OCI-LY1 (cell line): ENCODE results near the gene FBXO3.

Experiments
- H2AFZ ChIP-seq: fragments of 200-600 bp; sonication (generic), shearing (Covaris generic); 2 replicates; pipeline ENCODE4 v1.6.0; 2014; ENCODE audit warnings: antibody characterized with exemption, mild to moderate bottlenecking, low read length
- H3F3A ChIP-seq: fragments of 200-600 bp; sonication (generic), shearing (Covaris generic); 2 replicates; pipeline ENCODE4 v1.6.0; 2014; ENCODE audit warnings: mild to moderate bottlenecking, antibody characterized with exemption, low read length, moderate library complexity; ENCODE audit not compliant: insufficient read depth
- H3K27ac ChIP-seq: fragments of 200-600 bp; sonication (generic); 2 replicates; pipeline ENCODE4 v1.5.1; 2014; ENCODE audit warnings: low read length, mixed run types, mild to moderate bottlenecking, low read depth; ENCODE audit not compliant: poor library complexity, severe bottlenecking
- H3K27me3 ChIP-seq: fragments of 200-600 bp; sonication (generic); 2 replicates; pipeline ENCODE4 v1.6.0; 2014; ENCODE audit warnings: antibody characterized with exemption, mild to moderate bottlenecking, low read length, moderate library complexity; ENCODE audit not compliant: insufficient read depth
- H3K36me3 ChIP-seq: fragments of 200-600 bp; sonication (generic); 2 replicates; pipeline ENCODE4 v1.6.1; 2014; ENCODE audit warnings: mild to moderate bottlenecking, antibody characterized with exemption, low read length, moderate library complexity, mixed read lengths; ENCODE audit not compliant: insufficient read depth
- H3K4me1 ChIP-seq: fragments of 200-600 bp; sonication (generic); 2 replicates; pipeline ENCODE4 v1.5.1; 2014; ENCODE audit warnings: mild to moderate bottlenecking, low read length, moderate library complexity; ENCODE audit not compliant: insufficient read depth, severe bottlenecking
- H3K4me2 ChIP-seq: fragments of 200-600 bp; sonication (generic), shearing (Covaris generic); 2 replicates; pipeline ENCODE4 v1.6.1; 2014; ENCODE audit warnings: low read length
- H3K4me3 ChIP-seq: fragments of 200-600 bp; sonication (generic); 2 replicates; pipeline ENCODE4 v1.5.1; 2014; ENCODE audit warnings: low read length, low read depth, mild to moderate bottlenecking, mixed read lengths; ENCODE audit not compliant: poor library complexity, severe bottlenecking
- H3K79me2 ChIP-seq: fragments of 200-600 bp; shearing (Covaris generic); 2 replicates; pipeline ENCODE4 v1.6.1; 2016; ENCODE audit warnings: mixed run types, low read length, mixed read lengths; ENCODE audit not compliant: insufficient read depth
- H3K9ac ChIP-seq: fragments of 200-600 bp; sonication (generic), shearing (Covaris generic); 2 replicates; pipeline ENCODE4 v1.6.1; 2014; ENCODE audit warnings: mild to moderate bottlenecking, low read length, mixed read lengths
- H3K9me2 ChIP-seq: fragments of 200-600 bp; sonication (generic), shearing (Covaris generic); 2 replicates; pipeline ENCODE4 v1.6.1; 2014; ENCODE audit warnings: low read depth, mild to moderate bottlenecking, low read length, mixed read lengths
- H3K9me3 ChIP-seq: fragments of 200-600 bp; shearing (Covaris generic); 2 replicates; pipeline ENCODE4 v1.6.1; 2014; ENCODE audit warnings: low read length, mixed read lengths
- H4K20me1 ChIP-seq: fragments of 200-600 bp; sonication (generic), shearing (Covaris generic); 2 replicates; pipeline ENCODE4 v1.6.0; 2016; ENCODE audit warnings: mild to moderate bottlenecking, low read length; ENCODE audit not compliant: insufficient read depth
- CTCF ChIP-seq: fragments of 200-600 bp; sonication (generic), shearing (Covaris generic); IDR thresholded peaks from 2 replicates; pipeline ENCODE4 v1.5.1; 2017; ENCODE audit warnings: mild to moderate bottlenecking, antibody characterized with exemption, low read length, moderate library complexity, mixed read lengths
- EZH2 ChIP-seq: fragments of 200-600 bp; sonication (generic), shearing (Covaris generic); IDR thresholded peaks from 2 replicates; pipeline ENCODE4 v1.8.0; 2017; ENCODE audit warnings: borderline replicate concordance, mixed run types, mild to moderate bottlenecking, antibody characterized with exemption, low read length, moderate library complexity, mixed read lengths

The FBXO3 gene

GRCh38 chr11:33718440-33718839 is 55.9 kb downstream of the FBXO3 start:
- no peaks in the 10 kb centered on the region for H4K20me1 ChIP-seq
- no peak overlapping the region for H2AFZ ChIP-seq
- peaks cover 32% of the 10 kb centered on the region; the same call in 1 of the 2 replicates for H3K36me3 ChIP-seq
- no peak overlapping the region for H3K27ac ChIP-seq
- no peak overlapping the region for H3K4me2 ChIP-seq
- H3K9me3 ChIP-seq = no peaks in the 10 kb centered on the region
- no peaks in the 10 kb centered on the region for H3K4me1 ChIP-seq
- H3F3A ChIP-seq = no peaks in the 10 kb centered on the region
- no peaks in the 10 kb centered on the region for H3K27me3 ChIP-seq
- H3K9me2 ChIP-seq = no peaks in the 10 kb centered on the region
- H3K9ac ChIP-seq = no peak overlapping the region
- no peak for TF ChIP-seq CTCF
- TF ChIP-seq EZH2 = no peak
- H3K79me2 ChIP-seq = no peaks in the 10 kb centered on the region
- H3K4me3 ChIP-seq = no peak overlapping the region

- Histone ChIP-seq H2AFZ (no peak overlapping the region), H3K27me3 (no peaks in the 10 kb centered on the region), H3K36me3 (peaks cover 37% of the 10 kb centered on the region; the same call in 1 of the 2 replicates), H3F3A (no peaks in the 10 kb centered on the region), H3K4me3 (no peak overlapping the region), H3K79me2 (no peaks in the 10 kb centered on the region), H3K4me2 (no peak overlapping the region), H3K9ac (no peak overlapping the region), H4K20me1 (no peaks in the 10 kb centered on the region), H3K27ac (no peak overlapping the region), H3K9me2 (no peaks in the 10 kb centered on the region), H3K9me3 (no peaks in the 10 kb centered on the region), H3K4me1 (no peaks in the 10 kb centered on the region)
- TF ChIP-seq CTCF = peak; percentile 47
- TF ChIP-seq EZH2 = no peak
Measured at GRCh38 chr11:33716243-33716642, 58.1 kb downstream of the FBXO3 start.

- peaks cover 45% of the 10 kb centered on the region for H3K36me3 ChIP-seq
- no peak overlapping the region for H2AFZ ChIP-seq
- no peak overlapping the region for H3K4me3 ChIP-seq
- H3K4me1 ChIP-seq = no peaks in the 10 kb centered on the region
- H4K20me1 ChIP-seq = no peaks in the 10 kb centered on the region
- no peak overlapping the region for H3K27ac ChIP-seq
- no peaks in the 10 kb centered on the region for H3K27me3 ChIP-seq
- no peak overlapping the region for H3K4me2 ChIP-seq
- H3K9ac ChIP-seq = no peak overlapping the region
- H3F3A ChIP-seq = no peaks in the 10 kb centered on the region
- no peaks in the 10 kb centered on the region for H3K9me2 ChIP-seq
- H3K9me3 ChIP-seq = no peaks in the 10 kb centered on the region
- no peak for TF ChIP-seq EZH2
- no peak for TF ChIP-seq CTCF
- H3K79me2 ChIP-seq = no peaks in the 10 kb centered on the region
Measured at GRCh38 chr11:33713856-33714398, 60.4 kb downstream of the FBXO3 start.
